DND-41 (cell line): ENCODE measurements around the gene CBARP.
A peak's percentile ranks its signal among the peaks of the same experiment; 100 is the strongest.
"Not testable (repeated sequence)": the region's sequence is repeated elsewhere in the genome, so short reads cannot be mapped to it uniquely, and the experiment has no call there.

Experiments used
- ATAC-seq: fragments of 200-7000 bp; cut with Tn5 transposase; 3 replicates; pipeline ENCODE4 v1.9.1; 2021; ENCODE audit warnings: low read depth; ENCODE audit not compliant: insufficient read depth
- DNase-seq: peaks from one replicate; pipeline ENCODE4 v3.0.0-alpha.2; 2020
- H2AFZ ChIP-seq: 2 replicates; pipeline ENCODE4 v1.6.0; 2012; ENCODE audit warnings: low read depth, low read length
- H3K27ac ChIP-seq: 2 replicates; pipeline ENCODE4 v1.5.1; 2012; ENCODE audit warnings: low read length, inconsistent platforms
- H3K27me3 ChIP-seq: fragments of 200-600 bp; sonication (generic); 2 replicates; pipeline ENCODE4 v1.6.0; 2012; ENCODE audit warnings: low read length, mild to moderate bottlenecking, inconsistent platforms; ENCODE audit not compliant: insufficient read depth, poor library complexity
- H3K36me3 ChIP-seq: 2 replicates; pipeline ENCODE4 v1.5.1; 2012; ENCODE audit warnings: low read length, inconsistent platforms; ENCODE audit not compliant: insufficient read depth
- H3K4me1 ChIP-seq: 2 replicates; pipeline ENCODE4 v1.5.1; 2012; ENCODE audit warnings: mild to moderate bottlenecking, low read length; ENCODE audit not compliant: insufficient read depth
- H3K4me2 ChIP-seq: 2 replicates; pipeline ENCODE4 v1.6.0; 2012; ENCODE audit warnings: mild to moderate bottlenecking, moderate library complexity, low read length, inconsistent platforms; ENCODE audit not compliant: insufficient read depth
- H3K4me3 ChIP-seq, 2 experiments: fragments of 200-600 bp in 1 of 2; shearing (Covaris generic) in 1 of 2; 2 replicates each; pipeline ENCODE4 v1.5.1; 2012 to 2016; ENCODE audit warnings: inconsistent platforms in 2 of 2, low read length in 2 of 2, mild to moderate bottlenecking in 2 of 2, low read depth in 1 of 2, moderate library complexity in 1 of 2
- H3K79me2 ChIP-seq: 2 replicates; pipeline ENCODE4 v1.6.0; 2012; ENCODE audit warnings: low read length, inconsistent platforms; ENCODE audit not compliant: insufficient read depth
- H3K9ac ChIP-seq: 2 replicates; pipeline ENCODE4 v1.6.0; 2012; ENCODE audit warnings: low read depth, mild to moderate bottlenecking, inconsistent platforms, low read length, moderate library complexity
- H3K9me3 ChIP-seq: 2 replicates; pipeline ENCODE4 v1.5.1; 2012; ENCODE audit warnings: low read length, moderate library complexity, mild to moderate bottlenecking, inconsistent platforms; ENCODE audit not compliant: insufficient read depth, severe bottlenecking
- H4K20me1 ChIP-seq: 2 replicates; pipeline ENCODE4 v1.6.0; 2012; ENCODE audit warnings: low read length; ENCODE audit not compliant: insufficient read depth
- EZH2 ChIP-seq: IDR thresholded peaks from 3 replicates; pipeline ENCODE4 v1.6.1; 2012; ENCODE audit warnings: borderline replicate concordance, low read depth, mild to moderate bottlenecking, moderate library complexity, low read length, inconsistent platforms; ENCODE audit not compliant: severe bottlenecking
- TF ChIP-seq, protein P1 (sequence below): IDR thresholded peaks from 2 replicates; pipeline ENCODE4 v1.5.1; 2012; ENCODE audit warnings: borderline replicate concordance, low read length, moderate library complexity, mild to moderate bottlenecking; ENCODE audit not compliant: poor library complexity, severe bottlenecking; ENCODE audit errors: extremely low read depth

CBARP gene

DNA sequence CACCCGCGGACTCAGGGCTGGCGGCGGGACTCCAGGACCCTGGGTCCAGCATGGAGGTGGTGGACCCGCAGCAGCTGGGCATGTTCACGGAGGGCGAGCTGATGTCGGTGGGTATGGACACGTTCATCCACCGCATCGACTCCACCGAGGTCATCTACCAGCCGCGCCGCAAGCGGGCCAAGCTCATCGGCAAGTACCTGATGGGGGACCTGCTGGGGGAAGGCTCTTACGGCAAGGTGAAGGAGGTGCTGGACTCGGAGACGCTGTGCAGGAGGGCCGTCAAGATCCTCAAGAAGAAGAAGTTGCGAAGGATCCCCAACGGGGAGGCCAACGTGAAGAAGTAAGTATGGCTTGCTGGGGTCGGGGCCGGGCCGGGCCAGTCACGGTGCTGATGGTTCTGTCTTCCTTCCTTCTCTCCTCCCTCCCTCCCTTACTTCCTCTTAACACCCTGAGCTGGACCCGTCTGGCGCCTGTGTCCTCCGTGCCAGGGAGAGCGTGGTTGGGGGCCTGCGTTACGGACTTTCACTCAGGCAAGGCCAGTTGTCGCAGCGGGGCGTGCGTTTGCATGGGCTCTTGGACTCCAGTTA is 30.8 kb downstream of the CBARP start:
- H3K4me1 ChIP-seq = peaks cover 56% of the 10 kb centered on the region
- no peak for DNase-seq
- no peak overlapping the region for H2AFZ ChIP-seq

GRCh38 chr19:1206150-1206863 is 31.5 kb downstream of the CBARP start:
- 0 out of 2 replicates have a peak overlapping the region, but pooled peaks have one; percentile 38 for H2AFZ ChIP-seq
- H3K27me3 ChIP-seq = no peaks in the 10 kb centered on the region
- H3K79me2 ChIP-seq = peaks cover 54% of the 10 kb centered on the region
- no peak for ATAC-seq
- peak overlapping the region; percentile 60 for H3K27ac ChIP-seq
- H3K9ac ChIP-seq = peak overlapping the region; percentile 75
- H3K36me3 ChIP-seq = peaks cover 35% of the 10 kb centered on the region
- H4K20me1 ChIP-seq = peaks cover 35% of the 10 kb centered on the region
- no peak for DNase-seq
- TF ChIP-seq, protein P1, sequence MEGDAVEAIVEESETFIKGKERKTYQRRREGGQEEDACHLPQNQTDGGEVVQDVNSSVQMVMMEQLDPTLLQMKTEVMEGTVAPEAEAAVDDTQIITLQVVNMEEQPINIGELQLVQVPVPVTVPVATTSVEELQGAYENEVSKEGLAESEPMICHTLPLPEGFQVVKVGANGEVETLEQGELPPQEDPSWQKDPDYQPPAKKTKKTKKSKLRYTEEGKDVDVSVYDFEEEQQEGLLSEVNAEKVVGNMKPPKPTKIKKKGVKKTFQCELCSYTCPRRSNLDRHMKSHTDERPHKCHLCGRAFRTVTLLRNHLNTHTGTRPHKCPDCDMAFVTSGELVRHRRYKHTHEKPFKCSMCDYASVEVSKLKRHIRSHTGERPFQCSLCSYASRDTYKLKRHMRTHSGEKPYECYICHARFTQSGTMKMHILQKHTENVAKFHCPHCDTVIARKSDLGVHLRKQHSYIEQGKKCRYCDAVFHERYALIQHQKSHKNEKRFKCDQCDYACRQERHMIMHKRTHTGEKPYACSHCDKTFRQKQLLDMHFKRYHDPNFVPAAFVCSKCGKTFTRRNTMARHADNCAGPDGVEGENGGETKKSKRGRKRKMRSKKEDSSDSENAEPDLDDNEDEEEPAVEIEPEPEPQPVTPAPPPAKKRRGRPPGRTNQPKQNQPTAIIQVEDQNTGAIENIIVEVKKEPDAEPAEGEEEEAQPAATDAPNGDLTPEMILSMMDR = no peak
- no peak for TF ChIP-seq EZH2
- peaks cover 56% of the 10 kb centered on the region for H3K4me1 ChIP-seq
- no peaks in the 10 kb centered on the region for H3K9me3 ChIP-seq
- H3K4me3 ChIP-seq = peak overlapping the region; percentile 78 to 80
- H3K4me2 ChIP-seq = peak overlapping the region; percentile 98

More for the DNA sequence above, 30.8 kb downstream of the CBARP start:
- no peak for ATAC-seq
- Histone ChIP-seq H3K4me3 (peak overlapping the region; percentile 78 to 80), H3K4me2 (peak overlapping the region; percentile 98), H3K27me3 (no peaks in the 10 kb centered on the region), H3K27ac (peak overlapping the region; percentile 60), H3K79me2 (peaks cover 61% of the 10 kb centered on the region), H3K36me3 (peaks cover 42% of the 10 kb centered on the region), H3K9ac (peak overlapping the region; percentile 75), H3K9me3 (no peaks in the 10 kb centered on the region), H4K20me1 (peaks cover 42% of the 10 kb centered on the region)
- no peak for TF ChIP-seq EZH2
- TF ChIP-seq, protein P1 = no peak

DNA sequence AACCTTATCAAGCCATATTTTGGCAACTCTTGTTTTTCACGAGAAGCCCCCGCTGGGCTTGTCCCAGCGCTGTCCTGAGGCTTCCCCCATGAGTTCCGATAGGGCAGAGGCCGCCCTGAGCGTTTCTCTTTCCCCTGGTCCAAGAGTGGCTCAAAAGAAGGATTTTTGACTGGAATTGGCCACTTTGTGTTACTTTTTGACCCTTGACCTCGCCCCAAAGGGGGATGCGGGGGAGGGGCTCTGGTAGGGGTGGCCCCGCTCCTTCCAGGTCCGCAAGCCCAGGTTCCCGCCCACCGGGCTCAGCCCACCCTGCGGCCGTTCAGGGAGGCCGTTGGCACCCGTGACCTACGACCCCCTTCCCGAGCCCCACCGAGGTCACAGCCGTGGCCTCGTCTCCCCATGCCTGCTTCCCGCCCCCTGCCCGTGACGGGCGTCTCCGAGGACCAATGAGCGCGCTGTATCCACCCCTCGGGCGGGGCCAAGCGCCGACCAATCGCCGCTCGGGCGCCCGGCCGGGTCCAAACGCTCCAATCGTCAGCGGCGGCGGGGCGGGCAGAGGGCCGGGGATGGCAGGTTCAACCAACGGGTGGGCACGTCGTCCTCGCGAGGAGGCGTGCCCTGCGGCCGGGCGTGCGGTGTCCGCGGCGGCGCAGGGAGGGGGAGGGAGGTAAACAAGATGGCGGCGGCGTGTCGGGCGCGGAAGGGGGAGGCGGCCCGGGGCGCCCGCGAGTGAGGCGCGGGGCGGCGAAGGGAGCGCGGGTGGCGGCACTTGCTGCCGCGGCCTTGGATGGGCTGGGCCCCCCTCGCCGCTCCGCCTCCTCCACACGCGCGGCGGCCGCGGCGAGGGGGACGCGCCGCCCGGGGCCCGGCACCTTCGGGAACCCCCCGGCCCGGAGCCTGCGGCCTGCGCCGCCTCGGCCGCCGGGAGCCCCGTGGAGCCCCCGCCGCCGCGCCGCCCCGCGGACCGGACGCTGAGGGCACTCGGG is 32.4 kb downstream of the CBARP start, which contains the start of gene STK11:
Gene STK11, plus strand, starts transcription at position 665 of the 986 bp plus-strand sequence. CDS start 1,136 bp downstream, outside the sequence.
- TF ChIP-seq, protein P1 = no peak
- TF ChIP-seq EZH2 = no peak
- Histone ChIP-seq H2AFZ (peak within 1 kb of the TSS; percentile 92), H3K4me1 (peaks cover 56% of the 10 kb centered on the region), H3K9ac (peak within 1 kb of the TSS; percentile 75), H3K27me3 (no peaks in the 10 kb centered on the region), H3K9me3 (no peaks in the 10 kb centered on the region), H3K4me2 (peak within 1 kb of the TSS; percentile 98), H3K4me3 (peak within 1 kb of the TSS; percentile 78 to 80), H3K27ac (peak within 1 kb of the TSS; percentile 97), H3K79me2 (peaks cover 45% of the 10 kb centered on the region), H3K36me3 (peaks cover 30% of the 10 kb centered on the region), H4K20me1 (peaks cover 33% of the 10 kb centered on the region)
- ATAC-seq (peak; percentile 98), DNase-seq (peak; percentile 100)

DNA sequence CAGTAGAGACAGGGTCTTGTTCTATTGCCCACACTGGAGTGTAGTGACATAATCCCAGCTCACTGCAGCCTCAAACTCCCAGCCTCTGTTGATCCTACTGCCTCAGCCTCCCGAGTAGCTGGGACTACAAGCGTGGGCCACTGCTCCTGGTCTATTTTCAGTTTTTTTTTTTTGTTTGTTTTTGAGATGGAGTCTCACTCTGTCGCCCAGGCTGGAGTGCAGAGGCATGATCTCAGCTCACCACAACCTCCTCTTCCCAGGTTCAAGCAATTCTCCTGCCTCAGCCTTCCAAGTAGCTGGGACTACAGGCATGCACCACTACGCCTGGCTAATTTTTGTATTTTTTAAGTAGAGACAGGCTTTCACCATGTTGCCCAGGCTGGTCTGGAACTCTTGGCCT is 37.2 kb downstream of the CBARP start:
- not testable (repeated sequence) for DNase-seq, H3K9me3 ChIP-seq, H3K36me3 ChIP-seq, H3K79me2 ChIP-seq, H3K4me3 ChIP-seq, H4K20me1 ChIP-seq, H3K27me3 ChIP-seq, H2AFZ ChIP-seq, ATAC-seq, H3K4me2 ChIP-seq, H3K9ac ChIP-seq, H3K27ac ChIP-seq
- H3K4me1 ChIP-seq = peaks cover 20% of the 10 kb centered on the region
